ENCODE results near the gene SH3RF1.

Gene SH3RF1

DNA sequence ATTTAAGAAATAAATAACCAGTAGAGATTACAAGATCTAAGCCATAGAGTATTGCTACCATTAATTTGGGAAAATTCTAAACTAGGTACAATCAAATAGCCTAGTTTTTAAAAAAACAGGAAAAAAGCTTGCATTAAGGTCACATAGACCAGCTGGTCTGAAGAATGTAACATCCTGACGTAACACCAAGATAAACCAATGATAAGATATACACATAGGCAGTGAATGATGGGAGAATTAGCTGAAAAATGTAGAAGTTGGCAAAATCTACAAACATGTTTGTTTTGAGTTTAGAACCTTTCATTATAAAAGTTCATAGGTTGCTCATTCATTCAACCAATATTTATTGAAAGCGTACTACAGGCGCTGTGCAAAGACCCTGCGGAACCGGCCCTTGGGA lies 120.0 kb downstream of the SH3RF1 start:
- no peaks in the 10 kb centered on the region for H3K79me2 ChIP-seq (ENCODE audit: low read length)
- no peaks in the 10 kb centered on the region for H4K20me1 ChIP-seq (ENCODE audit: insufficient read depth, low read length)
- no peaks in the 10 kb centered on the region for H3K9me3 ChIP-seq (ENCODE audit: insufficient read depth, low read length)
- no peak for TF ChIP-seq CTCF (IDR thresholded peaks at IDR 0.05; ENCODE audit: low read depth, low read length)
- TF ChIP-seq EZH2phosphoT487 (IDR thresholded peaks at IDR 0.05; ENCODE audit: low read depth): no peak
- no peaks in the 10 kb centered on the region for H3K36me3 ChIP-seq (replicated peaks; ENCODE audit: low read depth, low read length)
- no peak overlapping the region for H3K27ac ChIP-seq (ENCODE audit: low read length)
- H3K9ac ChIP-seq (ENCODE audit: low read length): no peak overlapping the region
- H3K4me2 ChIP-seq (ENCODE audit: low read length): no peak overlapping the region
- H2AFZ ChIP-seq (ENCODE audit: low read depth, low read length): no peak overlapping the region
- peaks cover 9% of the 10 kb centered on the region for H3K4me1 ChIP-seq (ENCODE audit: low read length)
- H3K27me3 ChIP-seq (ENCODE audit: low read depth, low read length): no peaks in the 10 kb centered on the region
- H3K4me3 ChIP-seq (ENCODE audit: low read length): no peak overlapping the region

DNA sequence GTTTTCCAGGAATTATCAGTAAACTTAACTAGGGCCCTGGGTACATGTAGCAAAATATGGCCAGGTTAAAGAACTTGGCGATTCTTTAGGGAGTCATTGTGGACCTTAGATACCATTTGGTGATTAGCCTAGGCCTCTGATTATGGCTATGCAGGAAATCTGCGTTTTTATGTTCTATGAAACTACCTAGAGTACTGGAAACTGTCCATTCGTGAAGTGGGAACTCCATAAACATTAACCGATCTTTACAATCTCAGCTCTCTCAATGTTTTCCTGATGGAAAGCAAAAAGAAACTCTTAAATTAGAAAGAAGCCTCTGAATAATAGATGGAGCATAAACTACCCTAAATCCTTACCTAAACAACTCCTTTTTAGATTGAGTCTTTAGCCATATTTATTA lies 121.9 kb downstream of the SH3RF1 start:
- H3K36me3 ChIP-seq (replicated peaks; ENCODE audit: low read depth, low read length): no peaks in the 10 kb centered on the region
- TF ChIP-seq CTCF (IDR thresholded peaks at IDR 0.05; ENCODE audit: low read depth, low read length): no peak

GRCh38 chr4:169147191-169147590 lies 123.6 kb downstream of the SH3RF1 start:
- no peaks in the 10 kb centered on the region for H3K4me1 ChIP-seq (ENCODE audit: low read length)
- H4K20me1 ChIP-seq (ENCODE audit: insufficient read depth, low read length): no peaks in the 10 kb centered on the region
- no peaks in the 10 kb centered on the region for H3K79me2 ChIP-seq (ENCODE audit: low read length)
- no peak overlapping the region for H3K9ac ChIP-seq (ENCODE audit: low read length)
- H3K9me3 ChIP-seq (ENCODE audit: insufficient read depth, low read length): no peaks in the 10 kb centered on the region
- no peak for TF ChIP-seq CTCF (IDR thresholded peaks at IDR 0.05; ENCODE audit: low read depth, low read length)
- no peak for TF ChIP-seq EZH2phosphoT487 (IDR thresholded peaks at IDR 0.05; ENCODE audit: low read depth)
- H2AFZ ChIP-seq (ENCODE audit: low read depth, low read length): no peak overlapping the region
- no peaks in the 10 kb centered on the region for H3K27me3 ChIP-seq (ENCODE audit: low read depth, low read length)
- H3K4me2 ChIP-seq (ENCODE audit: low read length): no peak overlapping the region
- H3K36me3 ChIP-seq (replicated peaks; ENCODE audit: low read depth, low read length): no peaks in the 10 kb centered on the region
- no peak overlapping the region for H3K4me3 ChIP-seq (ENCODE audit: low read length)
- no peak overlapping the region for H3K27ac ChIP-seq (ENCODE audit: low read length)

More for the DNA sequence above, 121.9 kb downstream of the SH3RF1 start:
- Histone ChIP-seq H3K4me2 (ENCODE audit: low read length) (no peak overlapping the region), H2AFZ (ENCODE audit: low read depth, low read length) (no peak overlapping the region), H3K9ac (ENCODE audit: low read length) (no peak overlapping the region), H3K27ac (ENCODE audit: low read length) (no peak overlapping the region), H3K4me1 (ENCODE audit: low read length) (peaks cover under 1% of the 10 kb centered on the region), H3K27me3 (ENCODE audit: low read depth, low read length) (no peaks in the 10 kb centered on the region), H4K20me1 (ENCODE audit: insufficient read depth, low read length) (no peaks in the 10 kb centered on the region), H3K9me3 (ENCODE audit: insufficient read depth, low read length) (no peaks in the 10 kb centered on the region), H3K4me3 (ENCODE audit: low read length) (no peak overlapping the region), H3K79me2 (ENCODE audit: low read length) (no peaks in the 10 kb centered on the region)

- Histone ChIP-seq H3K4me2 (ENCODE audit: low read length) (no peak overlapping the region), H3K4me1 (ENCODE audit: low read length) (no peaks in the 10 kb centered on the region), H3K79me2 (ENCODE audit: low read length) (no peaks in the 10 kb centered on the region), H3K9me3 (ENCODE audit: insufficient read depth, low read length) (no peaks in the 10 kb centered on the region), H2AFZ (ENCODE audit: low read depth, low read length) (no peak overlapping the region), H3K27me3 (ENCODE audit: low read depth, low read length) (no peaks in the 10 kb centered on the region), H3K9ac (ENCODE audit: low read length) (no peak overlapping the region), H3K4me3 (ENCODE audit: low read length) (no peak overlapping the region), H4K20me1 (ENCODE audit: insufficient read depth, low read length) (no peaks in the 10 kb centered on the region), H3K36me3 (replicated peaks; ENCODE audit: low read depth, low read length) (no peaks in the 10 kb centered on the region), H3K27ac (ENCODE audit: low read length) (no peak overlapping the region)
- no peak for TF ChIP-seq EZH2phosphoT487 (IDR thresholded peaks at IDR 0.05; ENCODE audit: low read depth)
- TF ChIP-seq CTCF (IDR thresholded peaks at IDR 0.05; ENCODE audit: low read depth, low read length): no peak
Measured at GRCh38 chr4:169144061-169144600, 126.6 kb downstream of the SH3RF1 start.
